Measurements from ENCODE around the gene COG7. TPM values are rescaled to one million over a fixed set of nuclear protein-coding genes. Genes with fewer than 3 reads are reported as not detected.

The COG7 gene
- total RNA-seq, 1 donor from 2014 or later = 12.5 TPM

GRCh38 chr16:23343643-23344612 lies 109.1 kb downstream of the COG7 start:
- Histone ChIP-seq H3K27ac (ENCODE audit: low read depth, low read length) (no peak overlapping the region), H3K9ac (ENCODE audit: low read depth in 1 of 3, low read length in 3 of 3) (no peak overlapping the region), H3K4me1 (ENCODE audit: control insufficient read depth in 3 of 3, insufficient read depth in 3 of 3, low read length in 3 of 3) (no peaks in the 10 kb centered on the region), H3K36me3 (ENCODE audit: control insufficient read depth in 3 of 3, insufficient read depth in 3 of 3, low read length in 3 of 3) (no peaks in the 10 kb centered on the region), H3K27me3 (ENCODE audit: control insufficient read depth in 3 of 3, insufficient read depth in 3 of 3, low read length in 3 of 3) (peaks cover 0 to 4% (median 0%) of the 10 kb centered on the region in 3 donors), H3K9me3 (ENCODE audit: control insufficient read depth in 3 of 3, low read length in 3 of 3) (no peaks in the 10 kb centered on the region), H3K4me3 (ENCODE audit: low read length in 3 of 3) (no peak overlapping the region)

GRCh38 chr16:23342083-23342640 lies 110.8 kb downstream of the COG7 start:
- Histone ChIP-seq H3K27me3 (ENCODE audit: control insufficient read depth in 3 of 3, insufficient read depth in 3 of 3, low read length in 3 of 3) (no peaks in the 10 kb centered on the region), H3K9me3 (ENCODE audit: control insufficient read depth in 3 of 3, low read length in 3 of 3) (no peaks in the 10 kb centered on the region), H3K9ac (ENCODE audit: low read depth in 1 of 3, low read length in 3 of 3) (no peak overlapping the region), H3K27ac (ENCODE audit: low read depth, low read length) (no peak overlapping the region), H3K4me1 (ENCODE audit: control insufficient read depth in 3 of 3, insufficient read depth in 3 of 3, low read length in 3 of 3) (no peaks in the 10 kb centered on the region), H3K36me3 (ENCODE audit: control insufficient read depth in 3 of 3, insufficient read depth in 3 of 3, low read length in 3 of 3) (no peaks in the 10 kb centered on the region), H3K4me3 (ENCODE audit: low read length in 3 of 3) (no peak overlapping the region)

GRCh38 chr16:23339787-23340186 lies 113.2 kb downstream of the COG7 start:
- Histone ChIP-seq H3K4me1 (ENCODE audit: control insufficient read depth in 3 of 3, insufficient read depth in 3 of 3, low read length in 3 of 3) (no peaks in the 10 kb centered on the region), H3K9me3 (ENCODE audit: control insufficient read depth in 3 of 3, low read length in 3 of 3) (no peaks in the 10 kb centered on the region), H3K27ac (ENCODE audit: low read depth, low read length) (no peak overlapping the region), H3K4me3 (ENCODE audit: low read length in 3 of 3) (no peak overlapping the region), H3K27me3 (ENCODE audit: control insufficient read depth in 3 of 3, insufficient read depth in 3 of 3, low read length in 3 of 3) (no peaks in the 10 kb centered on the region), H3K36me3 (ENCODE audit: control insufficient read depth in 3 of 3, insufficient read depth in 3 of 3, low read length in 3 of 3) (no peaks in the 10 kb centered on the region), H3K9ac (ENCODE audit: low read depth in 1 of 3, low read length in 3 of 3) (no peak overlapping the region)

Small RNA genes within 50 kb of the gene (small RNA-seq; reads per million reads assigned to genes)
- gene RF00072 = not detected

Other genes starting within 250 kb of the COG7 start
- gene SCNN1B, start 150.9 kb downstream of the COG7 start, total RNA-seq = not detected
- gene GGA2, start 57.3 kb upstream of the COG7 start, total RNA-seq = 31.8 TPM
- gene EARS2, start 104.2 kb upstream of the COG7 start, total RNA-seq = 26.1 TPM
- gene UBFD1, start 104.5 kb upstream of the COG7 start, total RNA-seq = 36.5 TPM
- 111 TPM for gene NDUFAB1, start 143.1 kb upstream of the COG7 start, total RNA-seq
- 14.1 TPM for gene PALB2, start 188.1 kb upstream of the COG7 start, total RNA-seq
- gene DCTN5, start 188.3 kb upstream of the COG7 start, total RNA-seq = 25.6 TPM
- 2.6 TPM for gene PLK1, start 225.7 kb upstream of the COG7 start, total RNA-seq